Tibial nerve (tissue), 4 donors: ENCODE results near the gene GAS2L1. TPM values are rescaled to one million over a fixed set of nuclear protein-coding genes. Genes with fewer than 3 reads are reported as not detected.

Source experiments
- DNase-seq, 2 donors: peaks; one replicate each; pipeline ENCODE4 v3.0.0-alpha.2; 2019; ENCODE audit warnings: low spot score in 2 of 2
- H3K27ac ChIP-seq, 4 donors: fragments of 200-600 bp; sonication (generic) in 3 of 4; one replicate each; pipeline ENCODE4 v1.5.1; 2017 to 2019; ENCODE audit warnings: mild to moderate bottlenecking in 1 of 4
- H3K27me3 ChIP-seq, 2 donors: fragments of 200-600 bp; sonication (generic) in 1 of 2; one replicate each; pipeline versions ENCODE4 v1.5.1 to v1.6.0; 2017 to 2019
- H3K36me3 ChIP-seq, 3 donors: fragments of 200-600 bp; sonication (generic); one replicate each; pipeline ENCODE4 v1.5.1; 2018 to 2019
- H3K4me1 ChIP-seq, 4 donors: fragments of 200-600 bp; sonication (generic) in 3 of 4; one replicate each; pipeline ENCODE4 v1.5.1; 2017 to 2019
- H3K4me3 ChIP-seq, 4 donors: fragments of 200-600 bp; sonication (generic) in 3 of 4; one replicate each; pipeline ENCODE4 v1.5.1; 2017 to 2019; ENCODE audit warnings: mild to moderate bottlenecking in 1 of 4, moderate library complexity in 1 of 4
- H3K9me3 ChIP-seq, 4 donors: fragments of 200-600 bp; sonication (generic) in 3 of 4; one replicate each; pipeline ENCODE4 v1.5.1; 2017 to 2019
- EP300 ChIP-seq, 2 donors: sonication (generic); formaldehyde crosslinking; IDR thresholded peaks; one replicate each; pipeline ENCODE4 v1.6.1; 2017; ENCODE audit warnings: antibody characterized with exemption in 2 of 2, mild to moderate bottlenecking in 1 of 2
- POLR2A ChIP-seq, 2 donors: fragments of 450-650 bp; IDR thresholded peaks; one replicate each; pipeline ENCODE4 v1.6.1; 2017; ENCODE audit warnings: antibody characterized with exemption in 2 of 2, mild to moderate bottlenecking in 2 of 2, moderate library complexity in 2 of 2
- WGBS, 2 donors: methylation state at CpG; one replicate each; pipeline ENCODE4 v1.1.5; 2018; 5-methylcytosine and 5-hydroxymethylcytosine counted together
- total RNA-seq, 4 donors: library from RNA; depleted of rRNA; stranded (reverse); fragments of >200 nt; gene quantifications; one replicate each; pipeline ENCODE4 v1.1.0, GENCODE V29; 2016
- TF ChIP-seq, protein P1 (sequence below), 5 experiments: fragments of 200-600 bp in 3 of 5; fragments of 450-650 bp in 2 of 5; sonication (generic) in 3 of 5; IDR thresholded peaks; one replicate each; pipeline ENCODE4 v1.5.1; 2016 to 2019; ENCODE audit warnings: antibody characterized with exemption in 5 of 5, mild to moderate bottlenecking in 3 of 5, moderate library complexity in 2 of 5

The GAS2L1 gene
- total RNA-seq, 4 donors from 2014 or later, result 30.3 to 43.5 (median 35.1) TPM

DNA sequence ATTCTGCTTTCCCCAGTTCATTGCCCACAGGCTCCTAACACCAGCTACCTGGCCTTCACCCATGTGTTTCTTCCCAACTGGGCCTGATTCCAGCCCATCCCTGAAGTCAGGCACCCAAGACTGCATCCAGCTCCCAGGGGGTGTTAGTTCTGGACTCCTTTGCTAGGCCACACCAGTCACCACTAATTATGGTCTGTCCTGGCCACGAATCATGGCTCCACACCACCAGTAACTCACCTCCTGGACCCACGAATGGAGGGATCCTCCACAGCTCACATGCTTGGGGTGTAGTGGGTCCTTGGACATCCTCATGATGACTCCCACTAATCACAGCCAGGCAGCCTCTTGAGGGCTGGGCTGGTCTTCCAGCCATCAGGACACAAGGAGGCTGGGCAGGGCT is 12.6 kb downstream of the GAS2L1 start:
- peaks cover 0 to 19% (median 10%) of the 10 kb centered on the region in 4 donors for H3K4me1 ChIP-seq
- H3K36me3 ChIP-seq, result no peaks in the 10 kb centered on the region
- no peak for DNase-seq
- H3K27me3 ChIP-seq, result peaks cover 0 to 19% of the 10 kb centered on the region in 2 donors
- H3K4me3 ChIP-seq, result no peak overlapping the region
- H3K27ac ChIP-seq, result no peak overlapping the region
- TF ChIP-seq EP300 (IDR thresholded peaks at IDR 0.05), result no peak
- TF ChIP-seq, protein P1, sequence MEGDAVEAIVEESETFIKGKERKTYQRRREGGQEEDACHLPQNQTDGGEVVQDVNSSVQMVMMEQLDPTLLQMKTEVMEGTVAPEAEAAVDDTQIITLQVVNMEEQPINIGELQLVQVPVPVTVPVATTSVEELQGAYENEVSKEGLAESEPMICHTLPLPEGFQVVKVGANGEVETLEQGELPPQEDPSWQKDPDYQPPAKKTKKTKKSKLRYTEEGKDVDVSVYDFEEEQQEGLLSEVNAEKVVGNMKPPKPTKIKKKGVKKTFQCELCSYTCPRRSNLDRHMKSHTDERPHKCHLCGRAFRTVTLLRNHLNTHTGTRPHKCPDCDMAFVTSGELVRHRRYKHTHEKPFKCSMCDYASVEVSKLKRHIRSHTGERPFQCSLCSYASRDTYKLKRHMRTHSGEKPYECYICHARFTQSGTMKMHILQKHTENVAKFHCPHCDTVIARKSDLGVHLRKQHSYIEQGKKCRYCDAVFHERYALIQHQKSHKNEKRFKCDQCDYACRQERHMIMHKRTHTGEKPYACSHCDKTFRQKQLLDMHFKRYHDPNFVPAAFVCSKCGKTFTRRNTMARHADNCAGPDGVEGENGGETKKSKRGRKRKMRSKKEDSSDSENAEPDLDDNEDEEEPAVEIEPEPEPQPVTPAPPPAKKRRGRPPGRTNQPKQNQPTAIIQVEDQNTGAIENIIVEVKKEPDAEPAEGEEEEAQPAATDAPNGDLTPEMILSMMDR (IDR thresholded peaks at IDR 0.05), result no peak
- TF ChIP-seq POLR2A (IDR thresholded peaks at IDR 0.05), result no peak
- H3K9me3 ChIP-seq, result no peaks in the 10 kb centered on the region
- 95 to 100% methylated on average over 2 of the region's 2 CpGs for WGBS, 2 donors

DNA sequence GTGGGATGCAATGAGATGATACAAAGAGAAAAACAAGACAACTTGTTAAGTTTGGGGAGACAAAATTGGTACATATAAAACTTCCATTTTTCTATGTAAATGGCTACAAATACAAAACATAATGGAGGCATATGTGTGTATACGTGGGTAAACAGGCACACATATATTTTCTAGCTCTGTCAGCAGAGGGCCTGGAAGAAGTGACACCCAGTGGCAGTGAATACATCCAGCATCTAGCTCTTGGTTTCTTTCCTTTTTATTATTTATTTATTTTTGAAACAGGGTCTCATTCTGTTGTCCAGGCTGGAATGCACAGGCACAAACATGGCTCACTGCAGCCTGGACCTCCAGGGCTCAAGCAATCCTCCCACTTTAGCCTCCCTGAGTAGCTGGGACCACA is 14.1 kb downstream of the GAS2L1 start:
- Histone ChIP-seq H3K36me3 (no peaks in the 10 kb centered on the region), H3K4me3 (no peak overlapping the region), H3K27ac (no peak overlapping the region), H3K27me3 (peaks cover 0 to 8% of the 10 kb centered on the region in 2 donors), H3K9me3 (no peaks in the 10 kb centered on the region), H3K4me1 (peaks cover 0 to 4% (median 0%) of the 10 kb centered on the region in 4 donors)
- 29 to 41% methylated on average over 1 of the region's 1 CpG for WGBS, 2 donors
- no peak for DNase-seq
- TF ChIP-seq, protein P1 (IDR thresholded peaks at IDR 0.05), result no peak
- TF ChIP-seq POLR2A (IDR thresholded peaks at IDR 0.05), result no peak

DNA sequence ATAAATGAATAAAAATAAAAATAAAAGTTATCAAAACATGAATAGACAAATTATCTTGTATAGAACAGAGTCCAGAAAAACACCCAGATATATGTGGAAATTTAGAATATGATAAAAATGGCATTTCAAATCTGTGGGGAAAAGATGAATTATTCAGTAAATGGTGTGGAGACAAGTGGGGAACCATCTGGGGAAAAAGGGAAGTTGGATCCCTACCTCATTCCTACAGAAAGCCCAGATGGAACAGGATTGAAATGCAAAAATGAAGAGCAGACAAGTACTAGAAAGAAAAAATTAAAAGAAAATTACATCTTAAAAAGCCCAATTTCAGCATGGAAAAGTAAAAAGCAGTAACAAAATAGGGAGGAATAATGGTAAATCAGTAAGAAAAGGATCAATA is 17.2 kb downstream of the GAS2L1 start:
- TF ChIP-seq POLR2A (IDR thresholded peaks at IDR 0.05) (no peak), EP300 (IDR thresholded peaks at IDR 0.05) (no peak)
- TF ChIP-seq, protein P1 (IDR thresholded peaks at IDR 0.05), result no peak
- peaks cover 0 to 27% (median 0%) of the 10 kb centered on the region in 3 donors for H3K36me3 ChIP-seq
- H3K27me3 ChIP-seq, result no peaks in the 10 kb centered on the region
- H3K4me3 ChIP-seq, result no peak overlapping the region
- no peak overlapping the region for H3K27ac ChIP-seq
- H3K9me3 ChIP-seq, result no peaks in the 10 kb centered on the region
- peaks cover 0 to 27% (median 0%) of the 10 kb centered on the region in 4 donors for H3K4me1 ChIP-seq
- DNase-seq, result no peak

DNA sequence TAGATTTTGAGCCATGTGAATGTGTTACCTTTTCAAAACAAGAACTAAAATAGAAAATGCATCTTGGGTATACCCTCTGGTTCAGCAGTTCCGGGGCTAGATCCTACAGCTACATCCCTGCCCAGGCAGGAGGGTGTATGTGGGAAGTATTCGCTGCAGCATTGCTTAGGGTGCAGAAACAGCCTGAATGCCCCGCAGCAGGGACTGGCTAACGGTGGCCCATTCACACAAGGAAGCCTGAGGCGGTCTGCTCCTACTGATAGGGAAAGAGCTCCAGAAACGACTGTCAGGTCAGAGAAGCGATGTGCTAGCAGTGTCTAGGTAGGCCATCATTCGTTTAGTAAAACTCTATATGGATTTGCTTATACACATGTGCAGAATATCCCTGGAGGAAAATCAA is 18.9 kb downstream of the GAS2L1 start:
- Histone ChIP-seq H3K4me1 (peaks cover 0 to 27% (median 0%) of the 10 kb centered on the region in 4 donors), H3K27me3 (no peaks in the 10 kb centered on the region), H3K4me3 (no peak overlapping the region), H3K27ac (peak overlapping the region in 1 of 4 donors; percentile 85), H3K9me3 (no peaks in the 10 kb centered on the region), H3K36me3 (peaks cover 0 to 44% (median 0%) of the 10 kb centered on the region in 3 donors)
- DNase-seq, result no peak
- 75 to 77% methylated on average over 8 of the region's 8 CpGs for WGBS, 2 donors
- TF ChIP-seq EP300 (IDR thresholded peaks at IDR 0.05), result no peak

DNA sequence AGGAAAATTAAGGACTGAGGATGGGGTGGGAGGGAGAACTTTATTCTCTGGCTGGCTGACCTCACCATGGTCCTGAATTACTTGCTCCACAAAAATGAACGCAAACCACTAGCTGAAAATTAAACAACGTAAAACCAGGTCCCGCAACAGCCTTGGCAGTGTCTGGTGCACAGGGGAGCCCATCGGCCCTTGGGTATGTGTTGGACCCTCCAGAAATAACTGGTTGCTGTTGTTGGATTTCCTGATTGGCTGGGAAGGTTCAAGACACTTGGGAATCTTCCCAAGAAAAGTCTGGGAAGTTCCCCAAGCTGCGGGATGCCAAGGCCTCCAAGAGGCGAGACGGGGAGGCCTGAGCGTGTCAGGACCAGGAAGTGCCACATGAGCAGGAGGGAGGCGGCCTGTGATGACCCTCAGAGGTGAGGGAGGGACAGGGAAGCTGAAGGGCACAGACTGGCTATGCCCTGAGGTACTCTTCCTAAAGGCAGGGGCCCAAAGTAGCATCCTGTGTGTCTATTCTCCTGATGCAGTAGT is 19.4 kb downstream of the GAS2L1 start:
- Histone ChIP-seq H3K36me3 (peaks cover 0 to 49% (median 0%) of the 10 kb centered on the region in 3 donors), H3K27ac (peak overlapping the region in 1 of 4 donors; percentile 85), H3K27me3 (no peaks in the 10 kb centered on the region), H3K4me3 (no peak overlapping the region), H3K9me3 (no peaks in the 10 kb centered on the region), H3K4me1 (peaks cover 0 to 32% (median 0%) of the 10 kb centered on the region in 4 donors)
- DNase-seq, result no peak
- 52 to 58% methylated on average over 9 of the region's 9 CpGs for WGBS, 2 donors
- no peak for TF ChIP-seq POLR2A (IDR thresholded peaks at IDR 0.05)
- no peak for TF ChIP-seq EP300 (IDR thresholded peaks at IDR 0.05)
- TF ChIP-seq, protein P1 (IDR thresholded peaks at IDR 0.05), result no peak
